Esophagus (tissue), 2 donors: Measurements from ENCODE around the gene CFAP61. TPM values are rescaled to one million over a fixed set of nuclear protein-coding genes. Genes with fewer than 3 reads are reported as not detected.

ENCODE experiments used
- H3K27ac ChIP-seq, 2 donors: one replicate each; pipeline ENCODE4 v1.5.1; 2013; ENCODE audit warnings: low read depth in 2 of 2, mild to moderate bottlenecking in 2 of 2, inconsistent platforms in 1 of 2, low read length in 1 of 2, moderate library complexity in 1 of 2
- H3K27me3 ChIP-seq, 2 donors: one replicate each; pipeline ENCODE4 v1.6.1; 2013; ENCODE audit warnings: low read length in 2 of 2, control low read depth in 1 of 2, mild to moderate bottlenecking in 1 of 2; ENCODE audit not compliant: insufficient read depth in 2 of 2, control insufficient read depth in 1 of 2
- H3K36me3 ChIP-seq, 2 donors: one replicate each; pipeline ENCODE4 v1.6.1; 2013; ENCODE audit warnings: low read length in 1 of 2; ENCODE audit not compliant: control insufficient read depth in 2 of 2, insufficient read depth in 2 of 2
- H3K4me1 ChIP-seq, 2 donors: one replicate each; pipeline ENCODE4 v1.6.1; 2013; ENCODE audit warnings: low read length in 1 of 2; ENCODE audit not compliant: control insufficient read depth in 2 of 2, insufficient read depth in 2 of 2
- H3K4me3 ChIP-seq, 2 donors: one replicate each; pipeline ENCODE4 v1.5.1; 2013; ENCODE audit warnings: low read length in 2 of 2, mild to moderate bottlenecking in 2 of 2, low read depth in 1 of 2, moderate library complexity in 1 of 2
- H3K9me3 ChIP-seq, 2 donors: one replicate each; pipeline ENCODE4 v1.6.1; 2013; ENCODE audit warnings: mild to moderate bottlenecking in 2 of 2, low read depth in 1 of 2, low read length in 1 of 2, moderate library complexity in 1 of 2; ENCODE audit not compliant: control insufficient read depth in 2 of 2, insufficient read depth in 1 of 2
- WGBS, 2 donors: extraction: QIAGEN DNeasy Blood & Tissue Kit; methylation state at CpG; one replicate each; pipeline ENCODE4 v1.1.7; 2013; 5-methylcytosine and 5-hydroxymethylcytosine counted together
- polyA plus RNA-seq, 2 donors: library from polyadenylated mRNA; stranded (reverse); fragments of 200-250 nt; gene quantifications; one replicate each; pipeline ENCODE4 v1.2.3, GENCODE V29; 2013
- donor health status: healthy with polysubstance abuse.
- donor health status: Bipolar disorder and iron deficiency.

CFAP61 gene
- polyA plus RNA-seq, 2 donors, result not detected

GRCh38 chr20:20271271-20271670 lies 218.9 kb downstream of the CFAP61 start:
- 81 to 85% methylated on average over 10 of the region's 10 CpGs for WGBS, 2 donors
- no peak overlapping the region for H3K4me3 ChIP-seq
- no peaks in the 10 kb centered on the region for H3K4me1 ChIP-seq
- no peaks in the 10 kb centered on the region for H3K36me3 ChIP-seq
- no peaks in the 10 kb centered on the region for H3K27me3 ChIP-seq
- H3K27ac ChIP-seq, result no peak overlapping the region
- peaks cover 0 to 3% of the 10 kb centered on the region in 2 donors for H3K9me3 ChIP-seq

GRCh38 chr20:20272686-20273085 lies 220.4 kb downstream of the CFAP61 start:
- no peaks in the 10 kb centered on the region for H3K36me3 ChIP-seq
- H3K9me3 ChIP-seq, result peaks cover 0 to 3% of the 10 kb centered on the region in 2 donors
- no peaks in the 10 kb centered on the region for H3K27me3 ChIP-seq
- H3K4me1 ChIP-seq, result no peaks in the 10 kb centered on the region
- 83 to 84% methylated on average over 4 of the region's 4 CpGs for WGBS, 2 donors
- no peak overlapping the region for H3K4me3 ChIP-seq
- no peak overlapping the region for H3K27ac ChIP-seq

- Histone ChIP-seq H3K9me3 (peaks cover 0 to 3% of the 10 kb centered on the region in 2 donors), H3K4me1 (no peaks in the 10 kb centered on the region), H3K36me3 (no peaks in the 10 kb centered on the region), H3K4me3 (no peak overlapping the region), H3K27ac (no peak overlapping the region), H3K27me3 (no peaks in the 10 kb centered on the region)
- WGBS, 2 donors, result 95 to 97% methylated on average over 1 of the region's 1 CpG
These were observed 221.0 kb downstream of the CFAP61 start for GRCh38 chr20:20273286-20273685.

GRCh38 chr20:20274821-20275220 lies 222.5 kb downstream of the CFAP61 start:
- WGBS, 2 donors, result 84 to 92% methylated on average over 3 of the region's 3 CpGs

GRCh38 chr20:20275636-20276035 lies 223.3 kb downstream of the CFAP61 start:
- Histone ChIP-seq H3K27me3 (no peaks in the 10 kb centered on the region), H3K27ac (no peak overlapping the region), H3K36me3 (no peaks in the 10 kb centered on the region), H3K4me3 (no peak overlapping the region), H3K4me1 (no peaks in the 10 kb centered on the region), H3K9me3 (peaks cover 0 to 3% of the 10 kb centered on the region in 2 donors)
- 68 to 70% methylated on average over 5 of the region's 5 CpGs for WGBS, 2 donors

More at GRCh38 chr20:20274821-20275220, 222.5 kb downstream of the CFAP61 start:
- no peaks in the 10 kb centered on the region for H3K36me3 ChIP-seq
- H3K4me3 ChIP-seq, result no peak overlapping the region
- H3K4me1 ChIP-seq, result no peaks in the 10 kb centered on the region
- H3K27ac ChIP-seq, result no peak overlapping the region
- H3K27me3 ChIP-seq, result no peaks in the 10 kb centered on the region
- H3K9me3 ChIP-seq, result peaks cover 0 to 3% of the 10 kb centered on the region in 2 donors

- Histone ChIP-seq H3K27me3 (no peaks in the 10 kb centered on the region), H3K36me3 (no peaks in the 10 kb centered on the region), H3K27ac (no peak overlapping the region), H3K4me3 (no peak overlapping the region), H3K9me3 (peaks cover 0 to 3% of the 10 kb centered on the region in 2 donors), H3K4me1 (no peaks in the 10 kb centered on the region)
- 38 to 47% methylated on average over 25 to 26 of the region's 26 CpGs for WGBS, 2 donors
These were observed 224.6 kb downstream of the CFAP61 start for GRCh38 chr20:20276811-20277530.

GRCh38 chr20:20277894-20278335 lies 225.6 kb downstream of the CFAP61 start:
- WGBS, 2 donors, result 80 to 82% methylated on average over 3 of the region's 3 CpGs
- no peak overlapping the region for H3K4me3 ChIP-seq

GRCh38 chr20:20286061-20286460 lies 233.7 kb downstream of the CFAP61 start:
- H3K36me3 ChIP-seq, result no peaks in the 10 kb centered on the region
- peaks cover 0 to 2% of the 10 kb centered on the region in 2 donors for H3K27me3 ChIP-seq
- H3K4me3 ChIP-seq, result no peak overlapping the region
- H3K27ac ChIP-seq, result no peak overlapping the region
- no peaks in the 10 kb centered on the region for H3K9me3 ChIP-seq
- 69 to 71% methylated on average over 2 of the region's 2 CpGs for WGBS, 2 donors
- H3K4me1 ChIP-seq, result no peaks in the 10 kb centered on the region

More at GRCh38 chr20:20277894-20278335, 225.6 kb downstream of the CFAP61 start:
- no peak overlapping the region for H3K27ac ChIP-seq
- H3K36me3 ChIP-seq, result no peaks in the 10 kb centered on the region
- peaks cover 0 to 3% of the 10 kb centered on the region in 2 donors for H3K9me3 ChIP-seq
- no peaks in the 10 kb centered on the region for H3K4me1 ChIP-seq
- H3K27me3 ChIP-seq, result no peaks in the 10 kb centered on the region

- Histone ChIP-seq H3K36me3 (no peaks in the 10 kb centered on the region), H3K27me3 (peaks cover 0 to 2% of the 10 kb centered on the region in 2 donors), H3K4me1 (no peaks in the 10 kb centered on the region), H3K9me3 (peaks cover 0 to 3% of the 10 kb centered on the region in 2 donors), H3K27ac (no peak overlapping the region), H3K4me3 (no peak overlapping the region)
- 71 to 80% methylated on average over 3 of the region's 3 CpGs for WGBS, 2 donors
These were observed 237.0 kb downstream of the CFAP61 start for GRCh38 chr20:20289331-20289730.

- 87 to 91% methylated on average over 4 of the region's 4 CpGs for WGBS, 2 donors
- Histone ChIP-seq H3K36me3 (no peaks in the 10 kb centered on the region), H3K4me1 (no peaks in the 10 kb centered on the region), H3K27me3 (no peaks in the 10 kb centered on the region), H3K4me3 (no peak overlapping the region), H3K9me3 (peaks cover 0 to 3% of the 10 kb centered on the region in 2 donors), H3K27ac (no peak overlapping the region)
These were observed 240.1 kb downstream of the CFAP61 start for GRCh38 chr20:20292472-20292871.
